Vagina (tissue), 2 donors: ENCODE data around the gene USH1C.

Experiments
- POLR2AphosphoS5 ChIP-seq, 2 donors: sonication (generic); formaldehyde crosslinking; IDR thresholded peaks; one replicate each; pipeline ENCODE4 v1.9.0; 2017; ENCODE audit warnings: antibody characterized with exemption in 2 of 2, mild to moderate bottlenecking in 2 of 2, low read depth in 1 of 2; ENCODE audit not compliant: insufficient read depth in 1 of 2
- TF ChIP-seq, protein P1 (sequence below), 3 experiments: fragments of 450-650 bp in 2 of 3; fragments of 200-600 bp in 1 of 3; sonication (generic) in 1 of 3; IDR thresholded peaks; one replicate each; pipeline ENCODE4 v1.5.1; 2017 to 2019; ENCODE audit warnings: antibody characterized with exemption in 3 of 3, mild to moderate bottlenecking in 2 of 3, moderate library complexity in 2 of 3

DNA sequence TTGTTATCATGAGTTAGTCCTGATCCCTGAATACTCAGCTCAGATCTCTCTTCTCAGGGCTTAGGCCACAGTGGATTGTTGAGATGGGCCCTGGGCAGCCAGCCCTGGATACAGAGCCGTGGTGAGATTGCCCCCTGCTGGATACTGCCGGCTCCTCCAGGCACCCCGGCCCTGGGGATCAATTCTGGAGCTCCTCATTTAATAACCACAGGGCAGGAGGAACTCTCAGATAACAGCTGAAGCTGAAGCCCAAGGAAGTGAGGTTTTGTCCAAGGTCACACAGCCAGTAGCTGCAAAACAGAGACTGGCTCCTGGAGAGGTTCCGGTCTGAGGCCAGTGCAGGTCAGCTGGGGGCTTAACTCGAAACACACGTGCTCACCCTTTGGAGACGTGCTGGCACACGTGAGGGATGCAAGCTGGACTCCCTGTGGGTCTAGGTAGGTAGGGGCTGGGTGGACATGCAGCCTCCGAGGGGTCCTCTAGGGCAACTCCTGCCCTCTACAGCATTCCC lies 16.0 kb downstream of the USH1C start:
- TF ChIP-seq POLR2AphosphoS5 (IDR thresholded peaks at IDR 0.05; ENCODE audit: insufficient read depth in 1 of 2, low read depth in 1 of 2): no peak
- TF ChIP-seq, protein P1, sequence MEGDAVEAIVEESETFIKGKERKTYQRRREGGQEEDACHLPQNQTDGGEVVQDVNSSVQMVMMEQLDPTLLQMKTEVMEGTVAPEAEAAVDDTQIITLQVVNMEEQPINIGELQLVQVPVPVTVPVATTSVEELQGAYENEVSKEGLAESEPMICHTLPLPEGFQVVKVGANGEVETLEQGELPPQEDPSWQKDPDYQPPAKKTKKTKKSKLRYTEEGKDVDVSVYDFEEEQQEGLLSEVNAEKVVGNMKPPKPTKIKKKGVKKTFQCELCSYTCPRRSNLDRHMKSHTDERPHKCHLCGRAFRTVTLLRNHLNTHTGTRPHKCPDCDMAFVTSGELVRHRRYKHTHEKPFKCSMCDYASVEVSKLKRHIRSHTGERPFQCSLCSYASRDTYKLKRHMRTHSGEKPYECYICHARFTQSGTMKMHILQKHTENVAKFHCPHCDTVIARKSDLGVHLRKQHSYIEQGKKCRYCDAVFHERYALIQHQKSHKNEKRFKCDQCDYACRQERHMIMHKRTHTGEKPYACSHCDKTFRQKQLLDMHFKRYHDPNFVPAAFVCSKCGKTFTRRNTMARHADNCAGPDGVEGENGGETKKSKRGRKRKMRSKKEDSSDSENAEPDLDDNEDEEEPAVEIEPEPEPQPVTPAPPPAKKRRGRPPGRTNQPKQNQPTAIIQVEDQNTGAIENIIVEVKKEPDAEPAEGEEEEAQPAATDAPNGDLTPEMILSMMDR (IDR thresholded peaks at IDR 0.05): peak in 2 of 3 experiments; percentile 37 to 41
